NCI-H510A treated with DMSO at 0.1 percent for 48 hours (cell line): Measurements from ENCODE around the gene CCDC85A.

Source experiments
- DNase-seq: peaks from one replicate; lab custom pipeline; 2025; lab: John Stamatoyannopoulos, UW

The CCDC85A gene

GRCh38 chr2:56239030-56239429 is 55.2 kb downstream of the CCDC85A start:
- no peak for DNase-seq

DNA sequence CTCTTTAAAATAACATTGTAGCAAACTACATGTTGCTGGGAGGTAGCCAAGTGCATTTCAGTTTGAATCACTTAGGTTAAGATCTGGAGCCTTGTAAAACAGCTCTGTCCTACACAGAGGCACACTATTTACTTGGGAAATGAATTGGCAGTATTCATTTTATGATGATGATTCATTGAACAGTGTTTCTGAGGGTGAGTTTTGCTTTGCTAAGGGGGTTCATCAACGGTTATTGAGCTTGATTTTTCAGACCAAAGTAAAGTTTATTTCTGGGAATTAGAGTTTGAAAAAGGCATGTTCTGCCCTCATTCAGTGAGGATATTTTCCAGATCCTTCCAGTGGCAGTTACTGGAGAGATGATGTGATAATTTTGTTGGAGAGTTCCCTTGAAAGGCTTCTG is 55.6 kb downstream of the CCDC85A start:
- DNase-seq: no peak

DNA sequence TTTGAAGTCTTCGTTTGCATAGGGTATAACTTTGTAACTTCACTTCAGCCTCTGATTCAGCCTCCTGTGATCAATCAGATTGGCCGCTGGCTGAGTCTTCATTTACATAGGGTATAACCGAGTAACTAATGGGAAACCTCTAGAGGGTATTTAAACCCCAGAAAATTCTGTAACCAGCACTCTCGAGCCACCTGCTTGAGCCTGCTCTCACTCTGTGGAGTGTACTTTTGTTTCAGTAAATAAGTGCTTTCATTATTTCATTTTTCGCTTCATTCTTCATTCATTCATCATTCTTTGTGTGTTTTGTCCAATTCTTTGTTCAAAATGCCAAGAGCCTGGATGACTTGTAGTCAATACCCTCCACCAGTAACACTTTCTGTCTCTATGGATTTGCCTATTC is 56.4 kb downstream of the CCDC85A start:
- no peak for DNase-seq

DNA sequence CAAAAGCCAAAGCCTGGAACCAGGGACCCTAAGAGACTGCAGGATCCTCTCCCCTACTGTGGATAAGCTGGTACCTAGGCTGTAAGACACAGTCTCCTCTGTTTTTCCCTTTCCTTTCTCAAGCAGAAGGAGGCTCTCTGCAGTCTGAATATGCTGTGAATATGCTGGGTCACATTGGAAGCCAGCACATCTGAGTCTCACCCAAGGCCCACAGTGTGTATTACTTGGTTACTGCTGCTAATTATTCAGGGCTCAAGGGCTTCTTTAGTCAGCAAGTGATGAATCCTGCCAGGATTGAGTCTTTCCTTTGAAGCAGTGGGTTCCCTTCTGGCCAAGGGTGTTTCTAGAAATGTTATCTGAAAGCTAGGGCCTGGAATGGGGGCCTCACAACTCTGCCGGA is 60.7 kb downstream of the CCDC85A start:
- no peak for DNase-seq

- no peak for DNase-seq
These were observed 61.2 kb downstream of the CCDC85A start for GRCh38 chr2:56244911-56245530.

DNA sequence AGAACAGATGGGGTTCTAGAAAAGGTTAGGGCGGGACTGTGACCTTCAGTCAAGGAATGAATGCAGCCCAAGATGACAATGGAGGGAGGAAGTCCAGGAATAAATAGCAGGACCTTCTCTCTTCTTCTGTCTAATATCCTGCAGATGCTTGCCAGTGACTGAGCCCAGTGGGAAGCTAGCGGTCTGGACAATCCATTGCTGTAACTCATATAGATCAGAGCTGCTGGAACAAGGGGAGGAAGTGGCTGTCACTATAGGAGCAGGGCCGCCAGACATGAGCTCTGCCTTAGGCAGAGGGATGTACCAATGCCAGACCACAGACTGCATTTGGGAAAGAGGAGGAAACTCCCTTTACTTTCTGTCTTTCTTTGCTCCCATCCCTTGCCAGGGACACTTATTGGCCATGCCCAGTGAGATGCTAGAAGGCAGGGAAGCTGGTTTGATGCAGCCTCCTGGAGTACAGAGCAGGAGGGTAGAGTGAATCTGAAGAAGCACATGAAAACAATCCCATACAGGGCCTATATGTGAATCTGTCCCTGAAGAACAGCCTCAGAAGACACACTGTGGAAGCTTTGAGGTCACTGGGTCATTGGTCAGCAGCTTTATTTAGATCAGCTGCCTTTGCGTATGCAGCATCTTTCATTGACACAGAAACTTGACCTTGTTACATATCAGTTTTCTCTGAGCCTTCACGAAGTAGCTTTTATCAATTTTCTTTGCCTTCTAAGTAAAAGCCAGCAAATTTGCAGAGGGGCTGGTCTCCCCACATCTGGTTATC is 65.4 kb downstream of the CCDC85A start:
- DNase-seq: no peak

GRCh38 chr2:56250153-56250729 is 66.5 kb downstream of the CCDC85A start:
- no peak for DNase-seq

GRCh38 chr2:56260415-56260814 is 76.6 kb downstream of the CCDC85A start:
- DNase-seq: no peak

DNA sequence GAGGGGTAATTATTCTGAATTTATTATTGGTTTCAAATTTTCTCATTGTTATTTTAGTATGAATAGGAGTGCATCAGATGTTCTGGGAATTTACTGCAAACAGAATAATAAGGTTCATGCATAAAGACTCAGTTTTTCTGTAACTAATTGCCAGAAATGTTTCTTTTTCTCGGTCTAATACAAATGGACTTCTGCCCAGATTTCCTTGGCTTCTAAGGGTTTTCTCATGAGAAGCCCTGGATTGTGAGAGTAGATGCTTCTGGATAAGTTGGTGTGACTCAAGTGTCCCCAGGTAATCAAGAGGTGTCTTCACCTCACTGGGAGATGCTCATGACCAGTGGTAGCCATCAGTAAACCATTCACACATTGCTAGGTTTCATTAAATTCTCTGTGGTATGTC is 78.5 kb downstream of the CCDC85A start:
- no peak for DNase-seq

DNA sequence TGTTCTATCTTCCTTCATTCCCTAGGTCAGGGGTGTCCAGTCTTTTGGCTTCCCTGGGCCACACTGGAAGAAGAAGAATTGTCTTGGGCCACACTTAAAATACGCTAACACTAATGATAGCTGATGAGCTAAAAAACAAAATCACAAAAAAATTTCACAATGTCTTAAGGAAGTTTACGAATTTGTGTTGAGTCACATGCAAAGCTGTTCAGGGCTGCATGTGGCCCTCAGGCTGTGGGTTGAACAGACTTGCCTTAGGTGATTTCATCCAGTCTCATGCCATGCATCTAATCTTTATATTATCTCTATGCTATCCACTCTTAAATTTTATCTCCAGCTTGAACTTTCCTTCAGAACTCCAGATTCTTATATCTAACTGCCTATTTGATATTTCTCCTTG is 80.1 kb downstream of the CCDC85A start:
- DNase-seq: no peak

DNA sequence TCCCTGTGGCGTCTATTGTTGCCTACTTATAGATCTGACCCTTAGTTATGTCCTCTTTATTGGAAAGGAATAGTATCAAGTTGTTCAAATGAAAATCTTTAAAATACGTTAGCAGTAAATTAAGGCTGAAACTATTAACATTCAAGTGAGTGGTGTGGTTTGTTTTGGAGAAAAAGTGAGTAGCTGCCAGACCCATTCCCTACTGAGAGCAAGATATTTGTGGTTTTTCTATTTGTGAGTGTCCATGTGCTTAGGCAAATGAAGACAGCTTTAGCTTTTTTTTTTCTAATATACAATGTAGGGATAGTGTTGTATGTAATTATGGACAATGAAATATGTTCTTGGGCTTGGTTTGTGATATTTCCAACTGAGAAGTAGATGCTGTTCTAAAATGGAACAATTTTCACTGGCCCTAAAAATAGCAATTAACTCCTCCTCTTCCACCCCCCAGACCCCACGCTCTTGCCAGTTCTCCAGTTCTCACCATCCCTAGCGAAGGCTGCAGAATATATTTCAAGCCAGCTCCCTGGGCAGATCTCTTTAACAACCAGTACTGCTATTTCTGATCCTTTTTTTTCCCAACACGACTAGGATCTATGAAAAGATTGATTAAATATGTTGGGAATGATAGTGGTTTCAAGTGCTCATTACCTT is 83.1 kb downstream of the CCDC85A start:
- DNase-seq: no peak

- no peak for DNase-seq
These were observed 83.6 kb downstream of the CCDC85A start for GRCh38 chr2:56267415-56267788.

GRCh38 chr2:56268856-56269255 is 85.1 kb downstream of the CCDC85A start:
- DNase-seq: no peak

DNA sequence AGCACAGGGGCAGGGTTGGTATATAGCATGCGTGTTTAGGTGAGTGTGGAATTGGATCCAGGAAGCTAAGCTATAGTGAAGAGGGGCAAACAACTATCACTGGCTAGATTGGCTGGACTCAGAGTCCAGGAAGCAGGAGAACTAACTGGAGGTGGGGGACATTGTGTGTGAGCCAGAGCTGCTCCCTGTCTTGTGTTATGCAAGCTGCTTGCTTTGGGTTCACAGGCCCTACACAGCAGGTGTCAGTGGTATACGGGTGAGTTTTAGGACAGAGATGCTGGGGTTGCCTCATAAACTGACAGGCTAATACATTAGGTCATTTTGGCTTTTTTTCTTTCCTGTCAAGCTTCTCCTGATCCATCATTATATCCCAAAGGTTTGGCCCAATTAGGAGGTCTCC is 87.5 kb downstream of the CCDC85A start:
- DNase-seq: no peak

GRCh38 chr2:56285224-56285623 is 101.4 kb downstream of the CCDC85A start:
- no peak for DNase-seq

- no peak for DNase-seq
These were observed 103.1 kb downstream of the CCDC85A start for GRCh38 chr2:56286936-56287335.

DNA sequence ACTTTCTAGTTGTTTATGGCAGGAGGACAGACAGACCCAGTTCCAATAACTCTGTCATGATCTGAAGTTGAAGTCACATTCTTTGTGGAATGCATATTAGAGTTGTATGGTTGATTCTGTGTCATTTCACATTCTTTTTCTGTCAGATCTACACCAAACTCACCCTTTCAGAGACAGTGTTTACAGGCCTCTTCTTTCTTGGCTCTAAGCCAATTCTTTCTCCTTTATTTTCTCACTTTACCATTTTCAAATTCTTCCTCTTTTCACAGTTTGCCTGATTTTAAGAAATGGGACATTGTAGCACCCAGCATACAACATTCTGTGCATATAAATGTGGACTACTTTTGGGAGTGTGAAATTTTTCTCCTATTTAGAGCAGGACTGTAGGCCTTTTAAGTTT is 103.7 kb downstream of the CCDC85A start:
- DNase-seq: no peak

GRCh38 chr2:56287974-56288373 is 104.2 kb downstream of the CCDC85A start:
- no peak for DNase-seq

GRCh38 chr2:56288838-56289580 is 105.2 kb downstream of the CCDC85A start:
- no peak for DNase-seq

GRCh38 chr2:56291711-56292110 is 107.9 kb downstream of the CCDC85A start:
- no peak for DNase-seq

GRCh38 chr2:56292951-56293350 is 109.2 kb downstream of the CCDC85A start:
- no peak for DNase-seq

DNA sequence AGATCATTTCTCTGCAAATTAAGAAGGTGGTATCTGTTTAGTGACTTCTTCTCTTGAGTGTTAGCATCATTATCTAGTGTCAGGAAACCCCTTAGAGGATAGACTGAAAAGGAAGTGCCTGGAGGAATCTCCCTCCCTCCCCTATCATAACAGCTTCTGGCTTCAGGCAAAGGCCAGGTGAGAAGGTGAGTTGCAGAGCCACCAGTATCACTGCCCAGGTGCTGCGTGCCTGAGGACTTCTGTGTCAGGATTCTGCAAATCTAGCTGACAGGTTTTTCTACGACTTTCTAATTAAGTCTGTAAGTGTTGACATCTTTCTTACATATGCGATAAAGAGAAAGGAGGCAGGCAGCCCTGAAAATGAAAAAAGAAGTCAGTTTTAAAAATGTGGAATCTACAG is 111.9 kb downstream of the CCDC85A start:
- DNase-seq: no peak
